ENCODE measurements around the gene EBF3. TPM values are rescaled to one million over a fixed set of nuclear protein-coding genes. Genes with fewer than 3 reads are reported as not detected.

The EBF3 gene
- total RNA-seq, 1 donor from 2014 or later = not detected

DNA sequence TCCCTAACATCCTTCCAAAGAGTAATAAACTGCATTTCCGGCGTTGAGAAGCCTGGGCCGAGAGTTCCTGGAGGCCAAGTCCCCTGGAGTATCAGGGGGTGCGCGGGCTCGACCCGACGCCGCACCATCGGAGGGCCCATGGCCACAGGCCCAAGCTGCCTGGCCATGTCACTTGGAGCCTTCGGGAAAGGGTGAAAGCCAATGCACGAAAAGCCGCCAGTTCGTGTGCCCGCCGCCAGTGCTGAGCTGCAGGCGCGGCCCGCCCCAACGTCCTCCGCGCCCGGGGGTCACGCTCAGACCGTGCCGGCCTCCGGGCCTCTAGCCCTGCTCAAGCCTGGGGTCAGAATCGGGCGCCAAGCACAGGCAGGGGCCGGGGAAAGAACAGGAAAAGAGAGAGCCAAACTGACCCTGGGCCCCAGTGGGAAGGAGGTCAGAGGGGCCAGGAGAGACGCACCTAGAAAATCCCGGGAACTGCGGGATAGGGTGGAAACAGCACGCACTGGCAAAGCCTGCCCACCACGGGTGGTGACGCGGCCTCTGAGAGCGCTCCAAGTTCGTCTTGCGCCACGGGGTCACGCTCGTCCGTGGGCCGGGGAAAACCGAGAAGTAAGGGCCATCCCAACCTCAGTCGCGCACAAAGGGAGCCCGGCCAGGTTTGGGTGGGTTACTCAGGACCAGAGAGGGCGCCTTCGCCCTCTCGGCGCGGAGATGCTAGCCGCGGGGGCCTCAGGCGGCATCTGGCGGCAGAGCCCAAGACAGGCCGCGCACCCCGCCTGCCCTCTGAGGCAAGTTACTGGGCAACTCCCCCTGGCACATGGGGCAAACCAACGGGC is 4.2 kb upstream of the EBF3 start:
- no peak overlapping the region for H3K27ac Mint-ChIP-seq (ENCODE audit: unreplicated experiment)
- peaks cover 56% of the 10 kb centered on the region for H3K27me3 Mint-ChIP-seq (ENCODE audit: low read depth)
- no peak for DNase-seq (ENCODE audit: low spot score)
- peaks cover 19% of the 10 kb centered on the region for H3K4me1 Mint-ChIP-seq (ENCODE audit: low read depth)
- H3K4me3 Mint-ChIP-seq (ENCODE audit: unreplicated experiment) = no peak overlapping the region
- no peaks in the 10 kb centered on the region for H3K36me3 Mint-ChIP-seq (ENCODE audit: low read depth)
- no peak for TF ChIP-seq CTCF (IDR thresholded peaks at IDR 0.05)
- no peaks in the 10 kb centered on the region for H3K9me3 Mint-ChIP-seq (ENCODE audit: low read depth)

DNA sequence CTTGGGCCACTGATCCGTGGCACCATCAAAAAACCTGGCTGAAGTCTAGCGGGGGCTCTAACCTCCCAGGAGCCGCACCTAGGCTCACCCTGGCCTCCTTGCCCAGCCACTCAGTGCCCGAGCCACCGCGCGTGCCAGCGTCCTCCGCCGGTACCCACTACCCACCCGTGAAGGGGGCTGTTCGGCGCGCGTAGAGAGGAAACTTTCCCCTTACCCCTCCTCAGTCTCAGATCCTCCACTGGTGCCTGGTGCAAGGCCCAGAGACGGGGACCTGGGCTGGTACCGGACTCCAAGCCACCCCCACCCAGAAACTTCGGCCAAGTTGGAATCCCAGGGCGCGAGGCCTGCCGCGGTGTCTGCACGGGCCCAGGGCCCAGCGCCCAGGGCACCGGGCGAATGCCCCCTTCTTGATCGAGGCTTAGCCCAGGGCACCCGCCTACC is 3.5 kb upstream of the EBF3 start:
- TF ChIP-seq CTCF (IDR thresholded peaks at IDR 0.05) = no peak
- DNase-seq (ENCODE audit: low spot score) = no peak
- Mint-ChIP-seq H3K27me3 (ENCODE audit: low read depth) (peaks cover 59% of the 10 kb centered on the region), H3K9me3 (ENCODE audit: low read depth) (no peaks in the 10 kb centered on the region), H3K36me3 (ENCODE audit: low read depth) (no peaks in the 10 kb centered on the region), H3K4me1 (ENCODE audit: low read depth) (peaks cover 24% of the 10 kb centered on the region), H3K27ac (ENCODE audit: unreplicated experiment) (no peak overlapping the region), H3K4me3 (ENCODE audit: unreplicated experiment) (no peak overlapping the region)

- Mint-ChIP-seq H3K4me1 (ENCODE audit: low read depth) (peaks cover 25% of the 10 kb centered on the region), H3K27me3 (ENCODE audit: low read depth) (peaks cover 62% of the 10 kb centered on the region), H3K4me3 (ENCODE audit: unreplicated experiment) (no peak overlapping the region), H3K9me3 (ENCODE audit: low read depth) (no peaks in the 10 kb centered on the region), H3K27ac (ENCODE audit: unreplicated experiment) (no peak overlapping the region), H3K36me3 (ENCODE audit: low read depth) (no peaks in the 10 kb centered on the region)
- no peak for DNase-seq (ENCODE audit: low spot score)
- TF ChIP-seq CTCF (IDR thresholded peaks at IDR 0.05) = no peak
Observed at GRCh38 chr10:129966889-129967578, 3.0 kb upstream of the EBF3 start.

GRCh38 chr10:129966370-129966888 is 2.4 kb upstream of the EBF3 start:
- H3K27ac Mint-ChIP-seq (ENCODE audit: unreplicated experiment) = no peak overlapping the region
- H3K4me3 Mint-ChIP-seq (ENCODE audit: unreplicated experiment) = no peak overlapping the region
- peaks cover 21% of the 10 kb centered on the region for H3K4me1 Mint-ChIP-seq (ENCODE audit: low read depth)
- no peaks in the 10 kb centered on the region for H3K36me3 Mint-ChIP-seq (ENCODE audit: low read depth)
- no peak for TF ChIP-seq CTCF (IDR thresholded peaks at IDR 0.05)
- H3K9me3 Mint-ChIP-seq (ENCODE audit: low read depth) = no peaks in the 10 kb centered on the region
- no peak for DNase-seq (ENCODE audit: low spot score)
- peaks cover 64% of the 10 kb centered on the region for H3K27me3 Mint-ChIP-seq (ENCODE audit: low read depth)

GRCh38 chr10:129965959-129966358 is 1.9 kb upstream of the EBF3 start:
- Mint-ChIP-seq H3K27ac (ENCODE audit: unreplicated experiment) (no peak overlapping the region), H3K9me3 (ENCODE audit: low read depth) (no peaks in the 10 kb centered on the region), H3K4me1 (ENCODE audit: low read depth) (peaks cover 21% of the 10 kb centered on the region), H3K4me3 (ENCODE audit: unreplicated experiment) (no peak overlapping the region), H3K27me3 (ENCODE audit: low read depth) (peaks cover 67% of the 10 kb centered on the region), H3K36me3 (ENCODE audit: low read depth) (no peaks in the 10 kb centered on the region)
- TF ChIP-seq CTCF (IDR thresholded peaks at IDR 0.05) = no peak
- no peak for DNase-seq (ENCODE audit: low spot score)

Data from chondrocyte (in vitro differentiated cells).